GM21717 (cell line): ENCODE results near the gene TMEM18.

ENCODE experiments used
- ATAC-seq: cut with Tn5 transposase; IDR thresholded peaks from one replicate; pipeline ENCODE4 v1.9.1; 2021; ENCODE audit warnings: mild to moderate bottlenecking, moderate library complexity; ENCODE audit not compliant: unreplicated experiment

The TMEM18 gene

DNA sequence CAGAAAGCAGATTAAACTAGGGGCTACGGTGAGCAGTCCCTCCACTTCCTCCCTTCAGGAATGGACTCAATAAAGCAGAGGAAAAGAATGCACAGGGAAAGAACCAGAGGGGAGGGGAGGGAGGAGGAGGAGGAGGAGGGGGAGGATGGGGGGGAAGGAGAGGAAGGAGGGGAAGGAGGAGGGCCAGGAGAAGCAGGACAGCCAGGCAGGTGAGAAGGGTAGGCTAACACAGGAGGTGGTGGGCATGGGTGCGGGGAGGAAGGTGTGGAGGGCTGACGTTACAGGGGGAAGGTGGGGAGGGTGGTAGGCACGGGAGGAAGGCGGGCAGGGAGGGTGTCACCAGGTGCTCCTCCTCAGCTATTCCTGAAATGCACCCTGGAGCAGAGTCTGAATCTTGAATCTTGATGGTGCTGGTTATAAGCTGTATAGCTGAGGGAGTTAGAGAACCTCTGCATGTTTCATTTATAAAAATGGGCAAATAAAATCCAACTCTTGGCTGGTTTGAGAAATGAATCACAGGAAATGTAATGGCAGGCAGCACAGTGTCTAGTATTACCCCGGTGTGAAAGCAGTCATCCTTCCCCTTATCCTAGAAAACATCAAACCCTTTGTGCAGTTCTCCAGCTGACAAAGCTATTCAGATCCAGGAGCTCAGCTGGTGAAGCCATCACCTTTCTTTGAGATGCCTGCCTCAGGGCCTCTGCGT, 3.4 kb downstream of the TMEM18 start:
- ATAC-seq: no peak

DNA sequence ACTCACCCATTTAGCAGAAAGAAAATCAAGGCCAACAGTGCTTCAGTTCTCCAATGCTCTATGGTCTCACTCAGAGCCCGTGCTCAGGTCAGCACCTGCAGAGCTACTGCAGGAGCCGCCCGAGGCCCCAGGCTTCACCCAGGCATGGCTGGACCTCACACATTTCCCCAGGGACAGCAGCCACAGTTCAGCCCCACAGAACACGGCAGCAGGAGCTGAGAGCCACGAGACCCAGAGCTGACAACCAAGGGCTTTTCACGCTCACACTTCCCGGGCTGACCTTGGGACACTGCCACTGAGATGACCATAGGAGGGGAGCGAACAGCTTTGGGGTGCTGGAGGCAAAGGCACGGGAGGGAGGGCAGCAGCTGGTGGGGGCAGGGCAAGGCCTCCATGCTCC, 4.2 kb downstream of the TMEM18 start:
- ATAC-seq: no peak

DNA sequence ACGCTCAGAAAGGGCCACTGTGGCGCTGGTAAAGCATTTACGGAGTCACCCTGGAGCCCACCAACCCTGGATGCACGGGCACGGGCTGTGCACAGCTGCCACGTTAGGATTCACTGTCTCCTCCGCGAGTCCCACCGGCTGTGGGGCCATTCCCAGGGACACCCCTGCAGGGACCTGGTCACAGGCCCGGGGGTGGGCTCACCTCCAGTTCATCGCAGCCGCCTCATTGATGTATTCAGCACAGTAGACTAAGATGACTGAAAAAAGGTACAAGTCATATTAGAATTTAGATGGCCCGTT, 4.7 kb downstream of the TMEM18 start:
- ATAC-seq: no peak

DNA sequence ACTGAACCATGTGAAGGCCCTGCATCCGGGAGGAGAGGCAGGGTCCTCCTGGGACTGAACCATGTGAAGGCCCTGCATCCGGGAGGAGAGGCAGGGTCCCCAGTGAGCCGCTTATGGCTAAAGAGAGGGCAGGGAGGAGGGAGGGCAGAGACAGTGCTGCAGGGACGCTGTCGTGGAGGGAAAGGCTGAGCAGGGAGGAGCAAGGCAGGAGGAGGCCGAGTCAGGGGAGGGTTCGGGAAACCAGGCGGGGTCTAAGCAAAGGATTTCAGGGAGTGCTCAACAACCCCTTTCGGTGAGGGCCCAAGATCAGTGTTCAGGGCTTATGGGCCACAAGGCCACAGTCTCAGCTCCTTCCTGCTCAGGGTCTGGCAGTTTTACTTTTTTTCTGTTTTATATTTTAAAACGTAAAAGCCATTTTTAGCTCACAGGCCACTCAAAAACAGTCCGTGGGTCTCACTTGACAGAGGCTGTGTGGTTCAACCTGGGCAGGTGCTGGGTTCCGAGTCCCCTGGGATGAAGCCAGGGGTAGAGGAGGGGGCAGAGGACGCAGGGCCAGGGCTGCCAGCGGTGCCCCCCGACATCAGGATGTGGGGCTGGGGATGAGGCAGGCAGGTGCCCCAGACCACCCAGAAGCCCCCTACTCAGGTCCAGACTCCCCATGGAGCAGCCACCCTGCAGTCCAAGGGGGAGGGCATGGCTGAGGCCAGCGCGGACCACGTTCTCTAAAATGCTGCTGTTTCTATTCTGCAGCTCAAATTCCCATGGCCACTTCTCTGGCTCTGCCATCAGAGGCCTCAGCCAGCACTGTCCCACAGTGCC, 5.2 kb downstream of the TMEM18 start:
- no peak for ATAC-seq

DNA sequence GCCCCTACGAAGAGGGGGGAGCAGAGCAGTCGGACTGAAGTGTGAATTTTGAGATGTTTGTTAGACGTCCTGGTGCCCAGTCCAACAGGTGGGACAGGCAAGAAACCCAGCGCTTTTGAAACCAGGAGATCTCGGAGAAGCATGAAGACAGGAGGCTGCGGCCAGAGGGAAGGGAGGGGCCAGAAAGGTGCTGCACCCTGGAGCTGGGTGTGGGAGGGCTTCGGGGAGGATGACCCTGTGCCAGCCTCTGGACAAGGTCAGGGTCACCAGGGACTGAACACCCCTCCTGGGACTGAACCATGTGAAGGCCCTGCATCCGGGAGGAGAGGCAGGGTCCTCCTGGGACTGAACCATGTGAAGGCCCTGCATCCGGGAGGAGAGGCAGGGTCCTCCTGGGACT, 6.1 kb downstream of the TMEM18 start:
- no peak for ATAC-seq

DNA sequence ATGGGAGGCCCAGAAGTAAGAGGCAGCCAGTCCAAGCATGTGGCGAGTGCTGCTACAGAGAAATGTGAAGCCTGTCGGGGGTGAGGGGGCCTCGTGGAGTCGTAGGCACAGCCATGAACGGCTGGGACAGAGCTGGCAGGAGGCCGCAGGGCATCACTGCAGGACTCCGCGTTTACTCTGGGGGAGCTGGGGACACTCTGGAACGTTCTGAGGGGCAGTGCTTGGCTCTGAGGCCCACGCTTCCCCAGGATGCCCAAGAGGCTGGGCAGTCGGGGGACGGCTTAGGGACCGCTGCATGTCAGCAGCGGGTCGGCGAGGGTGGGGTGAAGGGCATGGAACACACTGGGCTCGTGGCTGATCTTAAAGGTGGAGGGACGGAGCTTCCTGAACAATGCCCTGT, 6.6 kb downstream of the TMEM18 start:
- no peak for ATAC-seq

DNA sequence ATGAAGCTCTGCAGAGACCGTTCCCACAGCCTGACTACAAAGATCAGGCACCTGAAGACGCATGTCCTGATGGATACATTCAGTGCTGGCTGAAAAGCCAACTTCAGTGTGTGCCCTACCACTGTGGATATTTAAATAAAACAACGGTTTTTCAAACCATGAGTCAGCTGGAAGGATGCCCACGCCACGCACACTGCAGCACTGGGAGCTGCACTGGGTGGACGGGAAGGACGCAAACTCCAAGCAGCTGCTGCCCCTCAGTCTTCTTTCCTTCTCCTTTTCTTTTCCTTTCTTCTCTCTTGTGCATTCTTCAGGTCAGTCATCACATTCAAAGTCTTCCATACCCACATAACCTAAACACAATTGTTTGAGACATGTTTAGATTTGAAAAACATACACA, 7.9 kb downstream of the TMEM18 start:
- no peak for ATAC-seq

DNA sequence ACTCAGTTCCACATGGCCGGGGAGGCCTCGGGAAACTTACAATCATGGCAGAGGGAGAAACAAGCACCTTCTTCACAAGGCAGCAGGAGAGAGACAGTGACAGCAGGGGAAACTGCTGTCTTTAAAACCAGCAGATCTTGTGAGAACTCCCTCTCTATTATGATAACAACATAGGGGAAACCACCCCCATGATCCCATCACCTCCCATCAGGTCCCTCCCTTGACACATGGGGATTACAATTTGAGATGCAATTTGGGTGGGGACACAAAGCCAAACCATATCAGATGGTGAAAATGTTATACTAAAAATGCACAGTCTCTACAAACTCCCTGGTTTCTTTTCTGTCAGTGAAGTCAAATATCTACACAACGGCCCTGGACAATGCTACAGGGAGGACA, 9.2 kb downstream of the TMEM18 start:
- no peak for ATAC-seq

DNA sequence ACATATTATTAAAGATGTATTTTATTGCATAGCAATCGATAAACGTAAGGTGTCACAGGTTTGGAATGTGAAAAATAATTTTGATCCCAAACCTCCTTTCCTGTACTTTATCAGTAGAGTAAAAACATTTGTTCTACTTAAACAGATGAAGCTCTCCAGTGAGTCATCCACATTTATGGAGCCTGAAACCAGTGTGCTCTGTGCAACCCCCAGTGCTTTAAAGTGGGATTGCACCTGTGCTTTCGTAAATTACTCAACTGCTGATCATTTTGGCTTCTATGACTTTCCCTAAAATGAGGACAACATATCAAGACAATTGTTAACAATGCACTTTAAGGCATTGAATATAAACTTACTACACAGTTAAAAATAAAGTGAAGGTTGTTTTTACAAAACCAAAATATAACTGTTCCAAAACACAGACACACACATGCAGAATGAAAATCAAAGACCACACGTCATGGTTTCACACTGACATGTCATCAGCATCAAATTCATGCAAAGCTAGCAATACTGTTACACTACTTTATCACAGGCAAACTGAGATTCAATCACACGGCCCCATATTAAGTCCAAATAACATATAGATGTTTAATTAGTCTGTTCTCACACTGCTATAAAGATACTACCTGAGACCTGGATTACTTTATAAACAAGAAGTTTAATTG, 9.7 kb downstream of the TMEM18 start:
- ATAC-seq: no peak

DNA sequence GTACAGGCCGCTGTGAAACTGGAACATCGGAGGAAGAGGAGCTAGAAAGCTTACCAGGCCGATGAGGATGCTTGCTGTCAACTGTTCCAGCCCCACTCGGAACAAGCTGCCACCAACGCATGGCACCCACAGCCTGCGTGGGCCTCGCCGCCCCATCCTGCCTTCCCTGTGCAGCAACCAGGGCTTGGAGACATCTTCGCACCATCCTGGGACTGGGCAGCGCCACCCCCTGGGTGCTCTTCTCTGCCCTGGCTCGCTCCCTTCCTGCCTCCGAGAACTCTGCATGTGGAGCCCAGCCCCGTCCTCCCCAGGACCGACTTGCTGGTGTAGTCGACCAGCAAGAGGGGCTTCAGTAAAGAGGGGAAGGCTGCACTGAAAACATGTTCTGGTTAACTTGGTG, 10.8 kb downstream of the TMEM18 start:
- no peak for ATAC-seq

DNA sequence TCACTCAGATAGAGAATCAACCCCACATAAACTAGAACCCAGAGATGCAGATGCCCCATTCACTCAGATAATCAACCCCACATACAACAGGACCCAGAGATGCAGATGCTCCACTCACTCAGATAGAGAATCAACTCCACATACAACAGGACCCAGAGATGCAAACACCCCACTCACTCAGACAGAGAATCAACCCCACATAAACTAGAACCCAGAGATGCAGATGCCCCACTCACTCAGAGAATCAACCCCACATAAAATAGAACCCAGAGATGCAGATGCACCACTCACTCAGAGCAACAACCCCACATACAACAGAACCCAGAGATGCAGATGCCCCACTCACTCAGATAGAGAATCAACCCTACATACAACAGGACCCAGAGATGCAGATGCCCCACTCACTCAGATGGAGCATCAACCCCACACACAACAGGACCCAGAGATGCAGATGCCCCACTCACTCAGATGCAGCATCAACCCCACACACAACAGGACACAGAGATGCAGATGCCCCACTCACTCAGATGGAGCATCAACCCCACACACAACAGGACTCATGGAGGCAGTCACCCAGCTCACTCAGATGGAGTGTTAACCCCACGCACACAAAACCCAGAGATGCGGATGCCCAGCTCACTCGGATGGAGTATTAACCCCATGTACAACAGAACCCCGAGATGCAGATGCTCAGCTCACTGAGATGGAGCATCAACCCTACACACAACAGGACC, 11.7 kb downstream of the TMEM18 start:
- ATAC-seq: no peak

DNA sequence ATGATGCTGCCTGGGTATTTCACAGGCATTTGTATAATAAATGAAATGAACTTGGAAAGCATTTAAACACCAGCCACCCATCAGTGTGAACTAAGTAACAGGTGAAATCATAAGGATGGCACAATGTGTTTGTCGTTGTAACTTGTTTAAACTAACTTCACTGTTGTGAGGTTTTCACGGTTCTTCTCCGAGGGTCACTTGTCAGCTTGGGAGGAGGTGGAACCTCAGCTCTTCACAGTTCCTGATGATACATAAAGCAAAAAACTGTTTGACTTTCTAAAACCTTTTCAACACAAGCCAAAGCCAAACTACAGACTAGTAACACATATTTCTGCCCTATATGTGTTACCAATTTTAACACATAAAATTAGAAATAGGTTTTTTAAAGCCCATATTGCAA, 13.1 kb downstream of the TMEM18 start:
- ATAC-seq: no peak

DNA sequence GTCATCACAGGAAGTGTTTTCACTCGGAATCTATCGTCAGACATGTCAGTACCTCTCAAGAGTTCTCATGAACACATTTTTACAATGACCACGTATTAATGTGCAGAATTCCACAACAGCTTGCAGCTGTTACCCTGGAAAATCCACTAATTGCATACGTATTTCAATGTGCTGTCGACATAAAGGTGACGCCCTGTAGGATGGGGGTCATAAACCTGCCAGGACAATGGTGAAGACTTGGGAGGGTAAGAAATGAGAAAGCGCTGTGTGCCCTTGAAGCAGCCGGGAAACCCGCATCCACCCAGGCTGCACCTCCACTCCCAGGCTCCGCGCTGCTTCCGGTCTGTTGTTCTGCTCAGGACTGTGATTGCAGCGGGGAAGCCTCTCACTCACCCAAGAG, 14.0 kb downstream of the TMEM18 start:
- no peak for ATAC-seq

DNA sequence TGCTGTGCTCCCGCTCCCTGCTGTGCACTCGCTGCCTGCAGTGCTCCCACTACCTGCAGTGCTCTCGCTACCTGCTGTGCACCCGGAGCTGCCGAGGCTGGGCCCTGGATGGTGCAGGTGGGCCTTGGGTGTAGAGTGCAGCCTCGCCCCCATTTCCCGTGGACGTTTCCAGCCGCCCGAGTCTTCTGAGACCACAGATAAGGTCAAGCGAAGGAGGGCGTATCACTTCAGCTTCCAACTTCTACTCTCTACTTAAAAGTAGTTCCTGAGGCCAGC, 15.9 kb downstream of the TMEM18 start:
- ATAC-seq: no peak

DNA sequence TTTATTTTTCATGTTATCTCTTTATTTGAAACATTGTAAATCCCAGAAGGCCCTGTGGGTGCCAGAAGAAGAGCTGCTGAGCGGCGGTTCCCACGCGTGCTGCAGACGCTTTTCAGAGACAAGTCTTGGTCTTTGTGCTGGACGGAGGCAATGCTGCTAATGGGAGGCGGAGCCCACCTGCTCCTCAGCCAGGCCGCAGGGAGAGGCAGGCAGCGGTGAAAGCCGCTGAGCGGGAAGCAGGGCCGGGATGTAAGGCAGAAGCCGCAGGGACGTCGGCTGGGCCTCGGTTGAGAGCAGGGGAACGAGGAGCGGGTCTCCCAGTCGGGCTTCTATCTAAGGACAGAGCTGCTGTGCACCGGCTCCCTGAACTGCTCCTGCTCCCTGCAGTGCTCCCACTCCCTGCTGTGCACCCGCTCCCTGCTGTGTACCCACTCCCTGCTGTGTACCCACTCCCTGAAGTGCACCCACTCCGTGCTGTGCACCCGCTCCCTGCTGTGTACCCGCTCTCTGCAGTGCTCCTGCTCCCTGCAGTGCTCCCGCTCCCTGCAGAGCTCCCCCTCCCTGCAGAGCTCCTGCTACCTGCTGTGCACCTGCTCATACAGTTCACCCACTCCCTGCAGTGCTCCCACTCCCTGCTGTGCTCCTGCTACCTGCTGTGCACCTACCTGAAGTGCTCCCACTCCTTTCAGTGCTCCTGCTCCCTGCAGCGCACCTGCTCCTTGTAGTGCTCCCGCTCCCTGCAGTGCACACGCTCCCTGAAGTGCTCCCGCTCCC, 16.4 kb downstream of the TMEM18 start:
- no peak for ATAC-seq

DNA sequence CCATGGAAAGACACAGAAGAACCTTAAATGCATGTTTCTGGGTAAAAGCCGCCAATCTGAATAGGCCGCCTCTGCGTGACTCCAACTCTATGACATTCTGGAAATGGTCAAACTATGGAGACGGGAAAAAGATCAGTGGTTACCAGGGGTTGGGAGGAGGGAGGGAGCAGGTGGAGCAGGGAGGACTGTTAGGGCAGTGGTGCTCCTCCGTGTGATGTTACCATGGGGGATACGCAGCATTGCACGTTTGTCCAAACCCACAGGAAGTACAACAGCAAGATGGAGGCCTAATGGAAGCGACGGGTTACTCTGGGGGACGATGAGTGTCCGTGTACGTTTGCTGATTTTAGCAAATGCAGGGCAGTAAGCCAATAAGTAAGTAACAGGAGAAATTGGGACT, 17.2 kb downstream of the TMEM18 start:
- no peak for ATAC-seq

DNA sequence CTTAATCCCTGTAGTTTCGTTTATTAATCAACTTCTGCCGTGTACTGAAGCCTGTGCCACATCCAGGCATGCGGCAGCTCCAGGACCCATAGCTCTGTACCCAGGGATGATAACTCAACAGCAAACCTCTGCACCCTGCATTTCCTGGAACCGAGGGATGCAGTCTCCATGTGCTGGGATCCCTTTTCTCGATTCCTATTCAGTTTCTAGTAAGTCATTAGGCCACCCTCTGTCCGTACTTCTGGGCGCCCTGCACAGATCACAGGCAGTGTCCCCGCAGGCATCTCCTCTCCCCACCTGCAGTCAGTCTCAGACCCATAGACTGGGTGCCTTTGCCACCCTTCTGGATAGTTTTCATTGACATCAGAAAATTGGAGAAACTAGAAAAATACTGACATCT, 18.8 kb downstream of the TMEM18 start:
- no peak for ATAC-seq

DNA sequence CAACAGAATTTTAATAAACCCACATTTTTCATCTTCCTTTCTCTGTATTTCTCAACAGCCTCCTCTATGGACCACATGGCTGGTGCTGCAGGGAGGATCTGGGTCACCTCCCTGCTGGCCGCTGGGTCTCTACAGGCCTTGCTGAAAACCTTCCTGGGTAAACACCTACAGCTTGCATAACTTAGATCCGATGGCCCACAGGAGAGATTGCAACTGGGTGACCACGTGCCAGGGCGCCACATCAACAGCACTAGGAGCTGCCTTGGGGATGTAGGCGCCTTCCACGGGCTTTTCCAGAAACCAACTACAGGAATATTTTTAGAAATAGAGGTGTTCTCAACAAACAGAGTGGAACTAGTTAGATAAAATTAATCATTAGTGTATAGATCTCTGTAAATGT, 19.4 kb downstream of the TMEM18 start:
- no peak for ATAC-seq

DNA sequence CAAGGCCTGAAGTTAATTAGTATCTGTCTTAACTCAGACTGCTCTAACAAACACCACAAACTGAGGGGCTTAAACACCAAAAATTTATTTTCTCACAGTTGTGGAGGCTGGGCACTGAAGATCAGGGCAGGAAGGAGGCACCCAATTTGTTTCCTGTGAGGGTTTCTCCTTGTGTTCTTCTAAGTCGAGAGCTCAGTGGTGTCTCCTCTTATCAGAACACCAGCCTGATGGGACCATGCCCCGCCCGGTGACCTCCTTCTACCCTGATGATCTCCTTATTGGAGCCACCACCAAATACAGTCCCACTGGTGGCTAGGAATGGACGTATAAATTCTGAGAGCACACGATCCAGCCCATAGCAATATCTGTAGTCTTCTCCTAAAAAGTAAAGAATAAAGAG, 20.5 kb downstream of the TMEM18 start:
- ATAC-seq: no peak

DNA sequence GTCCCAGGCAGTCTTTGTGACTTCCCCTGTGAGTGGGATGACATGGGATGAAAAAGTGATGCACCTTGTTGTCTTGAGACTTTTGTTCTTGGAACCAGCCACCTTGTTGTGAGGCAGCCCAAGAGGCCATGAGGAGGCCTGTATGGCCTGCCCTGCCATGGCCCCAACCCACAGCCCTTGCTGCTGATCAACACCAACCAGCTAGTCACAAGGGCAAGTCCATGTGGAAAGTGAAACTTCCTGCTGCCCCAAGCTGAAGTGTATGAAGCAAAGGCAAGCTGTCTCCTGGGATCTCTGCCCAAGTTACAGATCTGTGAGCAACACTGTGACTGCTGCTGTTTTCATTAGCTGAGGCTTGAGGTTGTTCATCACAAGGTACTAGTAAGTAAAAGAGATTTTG, 21.6 kb downstream of the TMEM18 start:
- no peak for ATAC-seq

DNA sequence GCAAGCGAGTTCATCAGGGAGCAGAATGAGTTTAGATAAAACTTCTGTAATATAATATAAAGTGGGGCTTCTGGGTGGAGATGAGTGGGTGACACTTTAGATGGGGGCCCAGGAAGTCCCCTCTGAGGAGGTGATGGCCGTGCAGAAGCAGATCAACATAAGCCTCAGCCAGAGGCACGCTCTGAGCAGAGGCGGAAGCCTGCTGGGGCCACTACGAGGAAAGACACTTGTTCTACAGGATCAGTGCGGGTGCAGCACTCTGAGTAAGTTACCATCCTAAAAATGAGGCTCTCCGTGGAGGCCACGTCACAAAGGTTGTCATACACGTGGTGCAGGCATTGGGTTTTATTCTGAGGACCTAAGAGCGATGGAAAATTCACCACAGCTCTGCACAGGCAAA, 22.3 kb downstream of the TMEM18 start:
- no peak for ATAC-seq
